HepG2 (cell line): ENCODE data around the gene PDE4D. TPM values are rescaled to one million over a fixed set of nuclear protein-coding genes. Genes with fewer than 3 reads are reported as not detected.

ENCODE experiments used
- ATAC-seq: fragments of 200-7000 bp; cut with Tn5 transposase; 3 replicates; pipeline ENCODE4 v1.9.1; 2020; ENCODE audit warnings: mild to moderate bottlenecking, moderate library complexity
- BruUV-seq: library from RNA; stranded (reverse); fragments of 400-500 nt; replicated peaks from 2 replicates; lab custom pipeline; 2021; lab: Mats Ljungman, UMichigan
- CTCF ChIA-PET: fragments of 300-600 bp; formaldehyde crosslinking; extraction: SDS; loops from one replicate; lab custom pipeline; 2021; ENCODE audit warnings: low total read pairs, inconsistent platforms, low intra/inter-chr PET ratio; lab: Yijun Ruan, JAX
- POLR2A ChIA-PET: fragments of 350-600 bp; sonication (Branson Sonifier 250); formaldehyde crosslinking; loops from one replicate; lab custom pipeline; 2020; ENCODE audit warnings: antibody characterized with exemption, inconsistent platforms; lab: Yijun Ruan, JAX
- DNase-seq: peaks from one replicate; pipeline ENCODE4 v3.0.0-alpha.2; 2015; ENCODE audit warnings: low spot score
- FAIRE-seq: peaks from 3 replicates; lab custom pipeline; 2011; peaks lifted over from hg19 to GRCh38; lab: Jason Lieb, UNC
- H2AFZ ChIP-seq: one replicate; pipeline ENCODE4 v1.6.1; 2011; ENCODE audit warnings: low read length, inconsistent platforms
- H3K27ac ChIP-seq: fragments of 300-600 bp; 3 replicates; pipeline ENCODE4 v1.8.0; 2011; ENCODE audit warnings: mixed run types, mild to moderate bottlenecking, mixed read lengths, low read length, inconsistent platforms; ENCODE audit not compliant: insufficient read depth; ENCODE audit errors: extremely low read length
- H3K27me3 ChIP-seq, 2 experiments: fragments of 200-600 bp in 1 of 2; 2 replicates in 1 of 2; 3 replicates in 1 of 2; pipeline versions ENCODE4 v1.6.0 to v1.8.0; 2011; ENCODE audit warnings: low read length in 2 of 2, mild to moderate bottlenecking in 2 of 2, moderate library complexity in 2 of 2, inconsistent platforms in 1 of 2; ENCODE audit not compliant: insufficient read depth in 2 of 2, control insufficient read depth in 1 of 2
- H3K36me3 ChIP-seq, 2 experiments: fragments of 200-600 bp in 1 of 2; replicated peaks in 1 of 2; 2 replicates in 1 of 2; 3 replicates in 1 of 2; pipeline versions ENCODE4 v1.5.1 to v1.8.0; 2011; ENCODE audit warnings: low read length in 2 of 2, inconsistent platforms in 1 of 2; ENCODE audit not compliant: insufficient read depth in 2 of 2, control insufficient read depth in 1 of 2
- H3K4me1 ChIP-seq: 2 replicates; pipeline ENCODE4 v1.5.1; 2012; ENCODE audit warnings: low read length, inconsistent platforms; ENCODE audit not compliant: insufficient read depth
- H3K4me2 ChIP-seq: 2 replicates; pipeline ENCODE4 v1.6.0; 2011; ENCODE audit warnings: low read depth, low read length, inconsistent platforms
- H3K4me3 ChIP-seq, 3 experiments: fragments of 200-600 bp in 1 of 3; sonication (generic), shearing (Covaris generic) in 1 of 3; replicated peaks in 1 of 3; 2 replicates each; pipeline ENCODE4 v1.5.1; 2011 to 2016; ENCODE audit warnings: low read length in 3 of 3, inconsistent platforms in 2 of 3, low read depth in 2 of 3, mild to moderate bottlenecking in 2 of 3, control low read depth in 1 of 3, mixed read lengths in 1 of 3; ENCODE audit not compliant: insufficient read depth in 1 of 3
- H3K79me2 ChIP-seq: one replicate; pipeline ENCODE4 v1.6.1; 2011; ENCODE audit warnings: low read length, inconsistent platforms; ENCODE audit not compliant: insufficient read depth
- H3K9ac ChIP-seq: 2 replicates; pipeline ENCODE4 v1.6.0; 2011; ENCODE audit warnings: mild to moderate bottlenecking, low read depth, low read length, inconsistent platforms; ENCODE audit not compliant: insufficient read depth
- H3K9me3 ChIP-seq: 2 replicates; pipeline ENCODE4 v1.5.1; 2012; ENCODE audit warnings: mild to moderate bottlenecking, low read length
- H4K20me1 ChIP-seq: 2 replicates; pipeline ENCODE4 v1.6.0; 2011; ENCODE audit warnings: inconsistent platforms, mild to moderate bottlenecking, low read length, moderate library complexity; ENCODE audit not compliant: insufficient read depth
- CBX2 ChIP-seq, 2 experiments: fragments of 200-600 bp in 1 of 2; sonication (generic); formaldehyde crosslinking in 1 of 2; IDR thresholded peaks; 2 replicates each; pipeline versions ENCODE4 v1.7.0 to v1.8.1; 2018 to 2022; ENCODE audit warnings: low read depth in 2 of 2, low read length in 1 of 2, mild to moderate bottlenecking in 1 of 2, missing genetic modification reagents in 1 of 2
- CEBPZ ChIP-seq: IDR thresholded peaks from 2 replicates; pipeline ENCODE4 v1.6.1; 2012; ENCODE audit warnings: low read length, improper control_type of control experiment
- HOXA9 ChIP-seq: sonication (generic); formaldehyde crosslinking; IDR thresholded peaks from 2 replicates; pipeline ENCODE4 v1.8.1; 2022; ENCODE audit warnings: missing genetic modification reagents, mild to moderate bottlenecking, moderate library complexity, borderline replicate concordance
- MAFK ChIP-seq, 2 experiments: IDR thresholded peaks in 1 of 2; conservative IDR thresholded peaks in 1 of 2; 2 replicates each; pipeline ENCODE4 v1.6.1; 2011; ENCODE audit warnings: improper control_type of control experiment in 2 of 2, low read length in 2 of 2
- NCOR1 ChIP-seq: fragments of 200-600 bp; sonication (generic); IDR thresholded peaks from 2 replicates; pipeline ENCODE4 v1.7.0; 2017; ENCODE audit warnings: antibody characterized with exemption, low read length, borderline replicate concordance
- NR2C2 ChIP-seq: sonication (generic); formaldehyde crosslinking; IDR thresholded peaks from 2 replicates; pipeline ENCODE4 v1.4.0; 2020; ENCODE audit warnings: missing genetic modification reagents, mild to moderate bottlenecking, moderate library complexity, borderline replicate concordance
- RFX5 ChIP-seq: IDR thresholded peaks from 2 replicates; pipeline ENCODE4 v1.6.1; 2011; ENCODE audit warnings: low read depth, low read length, improper control_type of control experiment
- TBL1XR1 ChIP-seq: fragments of 150-350 bp; IDR thresholded peaks from 2 replicates; pipeline ENCODE4 v1.6.1; 2014; ENCODE audit warnings: borderline replicate concordance, low read length; ENCODE audit not compliant: partially characterized antibody
- ZFYVE20 ChIP-seq: sonication (generic); formaldehyde crosslinking; IDR thresholded peaks from 2 replicates; pipeline ENCODE4 v1.8.0; 2023; ENCODE audit warnings: low read depth, mild to moderate bottlenecking, moderate library complexity, missing genetic modification reagents, borderline replicate concordance
- ZMYM4 ChIP-seq: sonication (generic); formaldehyde crosslinking; IDR thresholded peaks from 2 replicates; pipeline ENCODE4 v1.8.1; 2023; ENCODE audit warnings: mild to moderate bottlenecking, missing genetic modification reagents
- ZNF235 ChIP-seq: sonication (generic); formaldehyde crosslinking; IDR thresholded peaks from 2 replicates; pipeline ENCODE4 v1.8.1; 2023; ENCODE audit warnings: mild to moderate bottlenecking, missing genetic modification reagents, borderline replicate concordance
- ZNF672 ChIP-seq: sonication (generic); formaldehyde crosslinking; IDR thresholded peaks from 2 replicates; pipeline ENCODE4 v1.8.1; 2022; ENCODE audit warnings: missing genetic modification reagents
- ZUFSP ChIP-seq: sonication (generic); formaldehyde crosslinking; IDR thresholded peaks from 2 replicates; pipeline ENCODE4 v1.9.0; 2021; ENCODE audit warnings: missing genetic modification reagents, mild to moderate bottlenecking, borderline replicate concordance
- WGBS: methylation state at CpG from one replicate; pipeline ENCODE4 v1.1.6; 2017; ENCODE audit warnings: low lambda C conversion rate; 5-methylcytosine and 5-hydroxymethylcytosine counted together
- in situ Hi-C: cut with HindIII; loops from 2 replicates; pipeline ENCODE4 v1.10.0; 2017; ENCODE audit warnings: low pct_unique_long_range_greater_than_20kb; ENCODE audit not compliant: extremely low pct_ligation_motif_present
- intact Hi-C: fragments of 100-400 bp; cut with micrococcal nuclease; formaldehyde crosslinking; loops from one replicate; pipeline ENCODE4 v1.10.0; 2022; ENCODE audit not compliant: unreplicated experiment
- polyA plus RNA-seq, 8 experiments: library from polyadenylated mRNA; depleted of rRNA in 3 of 8; stranded (reverse) in 7 of 8; unstranded in 1 of 8; fragments of >200 nt; fragmentation: Illumina TruSeq in 4 of 8; extraction: Trizol in 4 of 8; gene quantifications; 2 replicates each; pipeline versions ENCODE4 v1.2.1 to v1.2.3, GENCODE V29; 2011 to 2016; ENCODE audit warnings: low read depth in 4 of 8, missing spikeins in 1 of 8, mixed read lengths in 1 of 8; ENCODE audit not compliant: insufficient read depth in 1 of 8
- total RNA-seq, 5 experiments: library from RNA; depleted of rRNA; stranded (reverse); fragments of >200 nt; fragmentation: Illumina TruSeq; extraction: Trizol; gene quantifications; 2 replicates each; pipeline ENCODE4 v1.2.3, GENCODE V29; 2016; ENCODE audit warnings: low read depth in 1 of 5

PDE4D gene
- total and polyA plus RNA-seq, 2 of the 13 experiments (the other 11 are each of a cell fraction or from before 2014, with no cell fraction given) = 7.0 to 12.2 TPM

- H3K9me3 ChIP-seq = no peaks in the 10 kb centered on the region
- BruUV-seq = no TSS peak
- no peak overlapping the region for H3K4me3 ChIP-seq
- no peaks in the 10 kb centered on the region for H4K20me1 ChIP-seq
- POLR2A ChIA-PET = no interaction called here
- H3K27me3 ChIP-seq = no peaks in the 10 kb centered on the region
- 71% methylated on average over 2 of the region's 3 CpGs for WGBS
- in situ Hi-C loops (loop anchor here (10.0 kb wide), 2 partner anchors 465 to 765 kb away; no protein-coding TSS in a partner anchor), intact Hi-C loops (loop anchor here (5.0 to 10.0 kb wide), 2 partner anchors 465 to 747 kb away; no protein-coding TSS in a partner anchor)
- DNase-seq (no peak), ATAC-seq (no peak), FAIRE-seq (no peak)
- H3K79me2 ChIP-seq = no peaks in the 10 kb centered on the region
- no peak overlapping the region for H3K9ac ChIP-seq
- H3K36me3 ChIP-seq = no peaks in the 10 kb centered on the region
- CTCF ChIA-PET = no interaction called here
- TF ChIP-seq HOXA9 (CRISPR knock-in tag) (no peak), ZMYM4 (no peak)
- H3K4me2 ChIP-seq = no peak overlapping the region
- no peaks in the 10 kb centered on the region for H3K4me1 ChIP-seq
- H2AFZ ChIP-seq = no peak overlapping the region
- H3K27ac ChIP-seq = no peak overlapping the region
Observed at GRCh38 chr5:59819806-59820205, 73.7 kb downstream of the PDE4D start.

GRCh38 chr5:59817536-59817935 lies 76.0 kb downstream of the PDE4D start:
- no peak overlapping the region for H2AFZ ChIP-seq
- intact Hi-C loops (loop anchor here (10.0 kb wide), 1 partner anchor 467 kb away; no protein-coding TSS in a partner anchor), in situ Hi-C loops (loop anchor here (10.0 kb wide), 2 partner anchors 467 to 767 kb away; no protein-coding TSS in a partner anchor)
- H3K27me3 ChIP-seq = no peaks in the 10 kb centered on the region
- no peaks in the 10 kb centered on the region for H3K79me2 ChIP-seq
- WGBS = 76% methylated on average over 5 of the region's 6 CpGs
- H3K9ac ChIP-seq = no peak overlapping the region
- BruUV-seq = no TSS peak
- H3K36me3 ChIP-seq = no peaks in the 10 kb centered on the region
- POLR2A ChIA-PET = no interaction called here
- no peak overlapping the region for H3K4me3 ChIP-seq
- no peaks in the 10 kb centered on the region for H3K4me1 ChIP-seq
- CTCF ChIA-PET = no interaction called here
- H3K4me2 ChIP-seq = no peak overlapping the region
- no peak for DNase-seq
- H3K27ac ChIP-seq = no peak overlapping the region
- ATAC-seq = no peak
- FAIRE-seq = no peak
- no peaks in the 10 kb centered on the region for H3K9me3 ChIP-seq
- no peaks in the 10 kb centered on the region for H4K20me1 ChIP-seq
- TF ChIP-seq ZNF235 (no peak), ZNF672 (CRISPR knock-in tag) (no peak), TBL1XR1 (no peak), ZFYVE20 (CRISPR knock-in tag) (no peak), ZUFSP (no peak), CEBPZ (no peak), NR2C2 (CRISPR knock-in tag) (no peak), NCOR1 (no peak), CBX2 (IDR thresholded peaks at IDR 0.05; ENCODE audit: low read depth, low read length) (no peak), CBX2 (CRISPR knock-in tag; IDR thresholded peaks at IDR 0.05; ENCODE audit: low read depth) (no peak), RFX5 (no peak), MAFK (conservative IDR thresholded peaks at IDR 0.05 in 1 of 2, IDR thresholded peaks at IDR 0.05 in 1 of 2; ENCODE audit: low read length in 2 of 2) (no peak)
